Upper lobe of left lung (tissue), 4 donors: ENCODE data around the gene EBF4.

Experiments
- EP300 ChIP-seq, 4 donors: sonication (generic); formaldehyde crosslinking; IDR thresholded peaks; one replicate each; pipeline ENCODE4 v1.5.1; 2017; ENCODE audit warnings: antibody characterized with exemption in 4 of 4, control low read depth in 2 of 4
- POLR2AphosphoS5 ChIP-seq, 2 donors: sonication (generic); formaldehyde crosslinking; IDR thresholded peaks; one replicate each; pipeline ENCODE4 v1.5.1; 2017; ENCODE audit warnings: antibody characterized with exemption in 2 of 2
- TF ChIP-seq, protein P1 (sequence below), 6 experiments: fragments of 450-650 bp in 4 of 6; fragments of 200-600 bp in 2 of 6; sonication (generic) in 2 of 6; IDR thresholded peaks; one replicate each; pipeline ENCODE4 v1.5.1; 2016 to 2019; ENCODE audit warnings: antibody characterized with exemption in 6 of 6

GRCh38 chr20:2663887-2664719, 28.5 kb upstream of the EBF4 start, which contains the start of gene IDH3B:
- peak in 1 of 4 donors; percentile 53 for TF ChIP-seq EP300 (IDR thresholded peaks at IDR 0.05)
- TF ChIP-seq, protein P1, sequence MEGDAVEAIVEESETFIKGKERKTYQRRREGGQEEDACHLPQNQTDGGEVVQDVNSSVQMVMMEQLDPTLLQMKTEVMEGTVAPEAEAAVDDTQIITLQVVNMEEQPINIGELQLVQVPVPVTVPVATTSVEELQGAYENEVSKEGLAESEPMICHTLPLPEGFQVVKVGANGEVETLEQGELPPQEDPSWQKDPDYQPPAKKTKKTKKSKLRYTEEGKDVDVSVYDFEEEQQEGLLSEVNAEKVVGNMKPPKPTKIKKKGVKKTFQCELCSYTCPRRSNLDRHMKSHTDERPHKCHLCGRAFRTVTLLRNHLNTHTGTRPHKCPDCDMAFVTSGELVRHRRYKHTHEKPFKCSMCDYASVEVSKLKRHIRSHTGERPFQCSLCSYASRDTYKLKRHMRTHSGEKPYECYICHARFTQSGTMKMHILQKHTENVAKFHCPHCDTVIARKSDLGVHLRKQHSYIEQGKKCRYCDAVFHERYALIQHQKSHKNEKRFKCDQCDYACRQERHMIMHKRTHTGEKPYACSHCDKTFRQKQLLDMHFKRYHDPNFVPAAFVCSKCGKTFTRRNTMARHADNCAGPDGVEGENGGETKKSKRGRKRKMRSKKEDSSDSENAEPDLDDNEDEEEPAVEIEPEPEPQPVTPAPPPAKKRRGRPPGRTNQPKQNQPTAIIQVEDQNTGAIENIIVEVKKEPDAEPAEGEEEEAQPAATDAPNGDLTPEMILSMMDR (IDR thresholded peaks at IDR 0.05) = peak in 2 of 6 experiments; percentile 13 to 29
- peak; percentile 98 to 99 for TF ChIP-seq POLR2AphosphoS5 (IDR thresholded peaks at IDR 0.05)
